ENCODE measurements around the gene TTBK1.

- TF ChIP-seq CTCF (IDR thresholded peaks at IDR 0.05) (no peak), EP300 (IDR thresholded peaks at IDR 0.05) (no peak), POLR2A (IDR thresholded peaks at IDR 0.05) (no peak)
Measured at GRCh38 chr6:43258180-43258579, 14.9 kb downstream of the TTBK1 start.
